SU-DHL-6 (cell line): ENCODE measurements around the gene SMOC1.

ENCODE experiments used
- H2AFZ ChIP-seq: fragments of 200-600 bp; sonication (generic); 2 replicates; pipeline ENCODE4 v1.6.1; 2014; ENCODE audit warnings: low read depth, mild to moderate bottlenecking, moderate library complexity, mixed read lengths, antibody characterized with exemption, low read length; ENCODE audit not compliant: severe bottlenecking
- H3F3A ChIP-seq: fragments of 200-600 bp; shearing (Covaris generic); 2 replicates; pipeline ENCODE4 v1.6.0; 2016; ENCODE audit warnings: antibody characterized with exemption, mild to moderate bottlenecking; ENCODE audit not compliant: insufficient read depth
- H3K27ac ChIP-seq: fragments of 200-600 bp; sonication (generic); 2 replicates; pipeline ENCODE4 v1.5.1; 2016; ENCODE audit warnings: low read depth, mild to moderate bottlenecking, low read length, moderate library complexity, mixed read lengths
- H3K27me3 ChIP-seq: fragments of 200-600 bp; sonication (generic), shearing (Covaris generic); 2 replicates; pipeline ENCODE4 v1.6.0; 2014; ENCODE audit warnings: mild to moderate bottlenecking, low read length
- H3K36me3 ChIP-seq: fragments of 200-600 bp; sonication (generic); 2 replicates; pipeline ENCODE4 v1.6.1; 2014; ENCODE audit warnings: mild to moderate bottlenecking, low read length, mixed read lengths
- H3K4me2 ChIP-seq: fragments of 300-600, 200-600 bp; shearing (Covaris generic), sonication (generic); 2 replicates; pipeline ENCODE4 v1.6.0; 2014; ENCODE audit warnings: low read length, low read depth, mild to moderate bottlenecking; ENCODE audit not compliant: poor library complexity, severe bottlenecking
- H3K4me3 ChIP-seq: fragments of 200-600 bp; sonication (generic); 2 replicates; pipeline ENCODE4 v1.5.1; 2014; ENCODE audit warnings: antibody characterized with exemption, low read length, mild to moderate bottlenecking, mixed read lengths; ENCODE audit not compliant: insufficient read depth, poor library complexity, severe bottlenecking
- H3K79me2 ChIP-seq: fragments of 200-600 bp; sonication (generic); 2 replicates; pipeline ENCODE4 v1.6.1; 2014; ENCODE audit warnings: mild to moderate bottlenecking, low read length, moderate library complexity; ENCODE audit not compliant: insufficient read depth
- H3K9ac ChIP-seq: fragments of 200-600 bp; sonication (generic); 2 replicates; pipeline ENCODE4 v1.7.0; 2014; ENCODE audit warnings: mild to moderate bottlenecking, low read length
- H3K9me2 ChIP-seq: fragments of 200-600 bp; sonication (generic); replicated peaks from 2 replicates; pipeline ENCODE4 v1.6.1; 2014; ENCODE audit warnings: low read length; ENCODE audit not compliant: insufficient read depth
- H3K9me3 ChIP-seq: fragments of 200-600 bp; sonication (generic); 2 replicates; pipeline ENCODE4 v1.6.1; 2014; ENCODE audit warnings: low read length, mixed read lengths; ENCODE audit not compliant: insufficient read depth
- H4K20me1 ChIP-seq: fragments of 200-600 bp; sonication (generic); 2 replicates; pipeline ENCODE4 v1.6.1; 2014; ENCODE audit warnings: low read depth, mild to moderate bottlenecking, antibody characterized with exemption, low read length, moderate library complexity, mixed read lengths
- CTCF ChIP-seq: fragments of 200-600 bp; sonication (generic); IDR thresholded peaks from one replicate; pipeline ENCODE4 v1.5.1; 2017; ENCODE audit warnings: antibody characterized with exemption, mild to moderate bottlenecking, low read length, moderate library complexity; ENCODE audit not compliant: insufficient read depth, poor library complexity, severe bottlenecking
- EZH2phosphoT487 ChIP-seq: fragments of 200-600 bp; sonication (generic), shearing (Covaris generic); conservative IDR thresholded peaks from 2 replicates; pipeline ENCODE4 v1.6.1; 2018; ENCODE audit warnings: mild to moderate bottlenecking, antibody characterized with exemption, low read length, moderate library complexity, mixed read lengths

The SMOC1 gene

GRCh38 chr14:69882116-69882864 is 3.1 kb downstream of the SMOC1 start:
- H3K9me2 ChIP-seq: no peaks in the 10 kb centered on the region
- H3K9ac ChIP-seq: no peak overlapping the region
- no peaks in the 10 kb centered on the region for H3K36me3 ChIP-seq
- no peak overlapping the region for H3K4me2 ChIP-seq
- H3K27me3 ChIP-seq: 0 out of 2 replicates have a peak, but pooled peaks cover 4% of the 10 kb centered on the region
- no peak overlapping the region for H3K27ac ChIP-seq
- H3K79me2 ChIP-seq: no peaks in the 10 kb centered on the region
- H3K9me3 ChIP-seq: no peaks in the 10 kb centered on the region
- TF ChIP-seq EZH2phosphoT487 (no peak), CTCF (no peak)
- no peak overlapping the region for H3K4me3 ChIP-seq
- H4K20me1 ChIP-seq: no peaks in the 10 kb centered on the region
- no peak overlapping the region for H2AFZ ChIP-seq
- H3F3A ChIP-seq: no peaks in the 10 kb centered on the region

GRCh38 chr14:69882915-69883314 is 3.7 kb downstream of the SMOC1 start:
- H2AFZ ChIP-seq: no peak overlapping the region
- no peak overlapping the region for H3K9ac ChIP-seq
- H3K9me2 ChIP-seq: no peaks in the 10 kb centered on the region
- no peak overlapping the region for H3K4me3 ChIP-seq
- H3K4me2 ChIP-seq: no peak overlapping the region
- no peaks in the 10 kb centered on the region for H4K20me1 ChIP-seq
- no peaks in the 10 kb centered on the region for H3K36me3 ChIP-seq
- no peaks in the 10 kb centered on the region for H3K9me3 ChIP-seq
- 0 out of 2 replicates have a peak, but pooled peaks cover under 1% of the 10 kb centered on the region for H3K27me3 ChIP-seq
- no peak for TF ChIP-seq EZH2phosphoT487
- no peak for TF ChIP-seq CTCF
- no peaks in the 10 kb centered on the region for H3K79me2 ChIP-seq
- no peak overlapping the region for H3K27ac ChIP-seq
- H3F3A ChIP-seq: no peaks in the 10 kb centered on the region

- Histone ChIP-seq H2AFZ (no peak overlapping the region), H4K20me1 (no peaks in the 10 kb centered on the region), H3K4me3 (no peak overlapping the region), H3K4me2 (no peak overlapping the region), H3K9me3 (no peaks in the 10 kb centered on the region), H3K27ac (no peak overlapping the region), H3K27me3 (no peaks in the 10 kb centered on the region), H3K79me2 (no peaks in the 10 kb centered on the region), H3K9ac (no peak overlapping the region), H3K36me3 (no peaks in the 10 kb centered on the region), H3F3A (no peaks in the 10 kb centered on the region), H3K9me2 (no peaks in the 10 kb centered on the region)
- TF ChIP-seq CTCF (no peak), EZH2phosphoT487 (no peak)
Observed at GRCh38 chr14:69886453-69887242, 7.4 kb downstream of the SMOC1 start.
